WTC11 (cell line): ENCODE results near the gene IRAG1. TPM values are rescaled to one million over a fixed set of nuclear protein-coding genes. Genes with fewer than 3 reads are reported as not detected.

Source experiments
- ATAC-seq: fragments of 200-7000 bp; cut with Tn5 transposase; 2 replicates; pipeline ENCODE4 v1.10.0; 2021; ENCODE audit warnings: mild to moderate bottlenecking, moderate library complexity
- CTCF ChIA-PET: fragments of 300-600 bp; sonication (Branson Sonifier 250); formaldehyde crosslinking; loops from one replicate; lab custom pipeline; 2021; ENCODE audit warnings: antibody characterized with exemption; lab: Charles Lee
- POLR2A ChIA-PET: fragments of 350-600 bp; sonication (Branson Sonifier 250); formaldehyde crosslinking; loops from one replicate; lab custom pipeline; 2021; ENCODE audit warnings: antibody characterized with exemption; lab: Charles Lee
- DNase-seq: peaks from one replicate; pipeline ENCODE4 v3.0.0; 2021; ENCODE audit warnings: low spot score
- H3K27ac Mint-ChIP-seq: 2 replicates; pipeline ENCODE4 v1.8.0; 2021; ENCODE audit warnings: mixed read lengths
- H3K27me3 Mint-ChIP-seq: 2 replicates; pipeline ENCODE4 v1.8.0; 2021; ENCODE audit warnings: low read depth, mild to moderate bottlenecking, moderate library complexity, mixed read lengths
- H3K36me3 Mint-ChIP-seq: 2 replicates; pipeline ENCODE4 v1.8.0; 2021; ENCODE audit warnings: mixed read lengths
- H3K4me1 Mint-ChIP-seq: 2 replicates; pipeline ENCODE4 v1.8.0; 2022; ENCODE audit warnings: mixed read lengths
- H3K4me3 Mint-ChIP-seq: 2 replicates; pipeline ENCODE4 v1.8.0; 2021; ENCODE audit warnings: mild to moderate bottlenecking, moderate library complexity, mixed read lengths
- H3K9me3 Mint-ChIP-seq: 2 replicates; pipeline ENCODE4 v1.8.0; 2021; ENCODE audit warnings: mixed read lengths
- ARID4B ChIP-seq: sonication (generic); formaldehyde crosslinking; IDR thresholded peaks from 2 replicates; pipeline ENCODE4 v1.8.0; 2023; ENCODE audit warnings: missing genetic modification reagents, mild to moderate bottlenecking, borderline replicate concordance
- E2F4 ChIP-seq: sonication (generic); formaldehyde crosslinking; IDR thresholded peaks from 2 replicates; pipeline ENCODE4 v1.8.1; 2022; ENCODE audit warnings: low read depth, mild to moderate bottlenecking, moderate library complexity, missing genetic modification reagents, borderline replicate concordance
- ESRRA ChIP-seq: sonication (generic); formaldehyde crosslinking; IDR thresholded peaks from 2 replicates; pipeline ENCODE4 v1.8.1; 2022; ENCODE audit warnings: mild to moderate bottlenecking, missing genetic modification reagents, borderline replicate concordance
- FOXP4 ChIP-seq: sonication (generic); formaldehyde crosslinking; IDR thresholded peaks from 2 replicates; pipeline ENCODE4 v1.8.0; 2022; ENCODE audit warnings: mild to moderate bottlenecking, missing genetic modification reagents
- GABPB1 ChIP-seq: sonication (generic); formaldehyde crosslinking; IDR thresholded peaks from 2 replicates; pipeline ENCODE4 v1.8.1; 2023; ENCODE audit warnings: mild to moderate bottlenecking, missing genetic modification reagents
- HMGXB4 ChIP-seq: sonication (generic); formaldehyde crosslinking; IDR thresholded peaks from 2 replicates; pipeline ENCODE4 v1.8.1; 2023; ENCODE audit warnings: mild to moderate bottlenecking, moderate library complexity, missing genetic modification reagents
- NFE2L1 ChIP-seq: sonication (generic); formaldehyde crosslinking; IDR thresholded peaks from 2 replicates; pipeline ENCODE4 v1.8.1; 2023; ENCODE audit warnings: missing genetic modification reagents
- RELA ChIP-seq: sonication (generic); formaldehyde crosslinking; IDR thresholded peaks from 2 replicates; pipeline ENCODE4 v1.8.1; 2022; ENCODE audit warnings: missing genetic modification reagents, mild to moderate bottlenecking, borderline replicate concordance
- RORB ChIP-seq: fragments of 250-450 bp; sonication (Bioruptor Pico); IDR thresholded peaks from 2 replicates; pipeline ENCODE4 v1.9.0; 2021; ENCODE audit warnings: mild to moderate bottlenecking
- SMAD3 ChIP-seq: sonication (generic); formaldehyde crosslinking; IDR thresholded peaks from 2 replicates; pipeline ENCODE4 v1.8.0; 2022; ENCODE audit warnings: missing genetic modification reagents, mild to moderate bottlenecking, borderline replicate concordance
- TEAD1 ChIP-seq: sonication (generic); formaldehyde crosslinking; IDR thresholded peaks from 2 replicates; pipeline ENCODE4 v1.8.0; 2022; ENCODE audit warnings: mild to moderate bottlenecking, missing genetic modification reagents
- TEAD4 ChIP-seq: sonication (generic); formaldehyde crosslinking; IDR thresholded peaks from 2 replicates; pipeline ENCODE4 v1.8.0; 2022; ENCODE audit warnings: mild to moderate bottlenecking, missing genetic modification reagents
- ZNF138 ChIP-seq: sonication (generic); formaldehyde crosslinking; conservative IDR thresholded peaks from 2 replicates; pipeline ENCODE4 v1.8.1; 2022; ENCODE audit warnings: mild to moderate bottlenecking, moderate library complexity, missing genetic modification reagents
- ZNF416 ChIP-seq: fragments of 250-450 bp; sonication (Bioruptor Pico); IDR thresholded peaks from 2 replicates; pipeline ENCODE4 v1.9.0; 2021; ENCODE audit warnings: mild to moderate bottlenecking, inconsistent platforms
- ZNF423 ChIP-seq: fragments of 250-450 bp; sonication (Bioruptor Pico); IDR thresholded peaks from 2 replicates; pipeline ENCODE4 v2.1.2; 2022; ENCODE audit warnings: mild to moderate bottlenecking, moderate library complexity
- ZNF532 ChIP-seq: fragments of 250-450 bp; sonication (Bioruptor Pico); IDR thresholded peaks from 2 replicates; pipeline ENCODE4 v1.9.0; 2021; ENCODE audit warnings: mild to moderate bottlenecking, borderline replicate concordance
- total RNA-seq: library from RNA; stranded (reverse); gene quantifications from 3 replicates; pipeline ENCODE4 v1.2.3, GENCODE V29; 2021

IRAG1 gene
- total RNA-seq, 1 experiment from 2014 or later: 2.8 TPM

GRCh38 chr11:10655943-10656576, 37.5 kb downstream of the IRAG1 start:
- H3K27ac Mint-ChIP-seq: no peak overlapping the region
- CTCF ChIA-PET: interaction anchor here (3.8 kb wide), 1 partner anchor 31 kb away, joined by 14 read pairs; no protein-coding TSS in a partner anchor
- no peak overlapping the region for H3K4me3 Mint-ChIP-seq
- no peaks in the 10 kb centered on the region for H3K4me1 Mint-ChIP-seq
- ATAC-seq: no peak
- no peak for TF ChIP-seq ZNF416 (CRISPR knock-in tag)
- no peak for TF ChIP-seq ZNF423 (CRISPR knock-in tag)
- TF ChIP-seq RORB (CRISPR knock-in tag): no peak
- TF ChIP-seq NFE2L1 (CRISPR knock-in tag): no peak
- no peak for TF ChIP-seq HMGXB4 (CRISPR knock-in tag)
- no peak for TF ChIP-seq ZNF138 (CRISPR knock-in tag)
- no peak for TF ChIP-seq FOXP4
- TF ChIP-seq TEAD1 (CRISPR knock-in tag): no peak
- TF ChIP-seq ZNF532: no peak
- no peak for TF ChIP-seq TEAD4 (CRISPR knock-in tag)
- no peak for TF ChIP-seq GABPB1 (CRISPR knock-in tag)
- TF ChIP-seq SMAD3 (CRISPR knock-in tag): no peak
- no peak for TF ChIP-seq ARID4B (CRISPR knock-in tag)
- no peak for TF ChIP-seq RELA
- TF ChIP-seq E2F4: no peak
- no peak for TF ChIP-seq ESRRA (CRISPR knock-in tag)
- TF ChIP-seq, all 79 proteins: peak for 0
- Mint-ChIP-seq H3K27me3 (no peaks in the 10 kb centered on the region; the same call in 1 of the 2 replicates), H3K36me3 (no peaks in the 10 kb centered on the region), H3K9me3 (no peaks in the 10 kb centered on the region)
- no peak for DNase-seq
- POLR2A ChIA-PET: no interaction called here
